Kidney (tissue), 14 donors: ENCODE measurements around the gene ADGRE3. TPM values are rescaled to one million over a fixed set of nuclear protein-coding genes. Genes with fewer than 3 reads are reported as not detected.

Experiments
- DNase-seq, 5 donors: peaks; one replicate each; pipeline ENCODE4 v3.0.0-alpha.2; 2013 to 2020
- FAIRE-seq: peaks from 2 replicates; lab custom pipeline; 2012; peaks lifted over from hg19 to GRCh38; lab: Jason Lieb, UNC
- H3K27ac ChIP-seq, 2 donors: one replicate each; pipeline ENCODE4 v1.7.0; 2013; ENCODE audit warnings: low read depth in 2 of 2, low read length in 2 of 2, inconsistent platforms in 1 of 2
- H3K27me3 ChIP-seq: one replicate; pipeline ENCODE4 v1.7.1; 2013; ENCODE audit warnings: low read length, inconsistent platforms; ENCODE audit not compliant: control insufficient read depth, insufficient read depth
- H3K36me3 ChIP-seq, 3 donors: one replicate each; pipeline versions ENCODE4 v1.7.0 to v1.7.1; 2013; ENCODE audit warnings: low read length in 3 of 3, control low read depth in 1 of 3, inconsistent platforms in 1 of 3; ENCODE audit not compliant: insufficient read depth in 3 of 3, control insufficient read depth in 2 of 3
- H3K4me1 ChIP-seq, 3 donors: one replicate each; pipeline versions ENCODE4 v1.7.0 to v1.7.1; 2013; ENCODE audit warnings: low read length in 3 of 3, inconsistent platforms in 1 of 3, low read depth in 1 of 3; ENCODE audit not compliant: control insufficient read depth in 2 of 3, insufficient read depth in 2 of 3
- H3K4me3 ChIP-seq, 3 donors: one replicate each; pipeline versions ENCODE4 v1.7.0 to v1.8.1; 2013; ENCODE audit warnings: low read length in 3 of 3, control low read depth in 1 of 3, inconsistent platforms in 1 of 3
- H3K9ac ChIP-seq, 3 donors: one replicate each; pipeline versions ENCODE4 v1.7.0 to v1.7.1; 2013; ENCODE audit warnings: low read length in 3 of 3, control low read depth in 1 of 3, inconsistent platforms in 1 of 3
- H3K9me3 ChIP-seq, 3 donors: one replicate each; pipeline versions ENCODE4 v1.7.0 to v1.7.1; 2013; ENCODE audit warnings: low read length in 3 of 3, control low read depth in 1 of 3, inconsistent platforms in 1 of 3; ENCODE audit not compliant: control insufficient read depth in 2 of 3, insufficient read depth in 1 of 3
- CTCF ChIP-seq: IDR thresholded peaks from 3 replicates; pipeline ENCODE4 v1.5.1; 2012; ENCODE audit warnings: mild to moderate bottlenecking, moderate library complexity, borderline replicate concordance; ENCODE audit not compliant: insufficient read depth; ENCODE audit errors: extremely low read depth
- intact Hi-C: fragments of 100-400 bp; cut with DNase I; formaldehyde crosslinking; loops from one replicate; pipeline ENCODE4 v1.11.1; 2022
- polyA plus RNA-seq: library from polyadenylated mRNA; stranded (reverse); fragments of 350-450 nt; fragmentation: Illumina TruSeq; extraction: RNeasy Lipid Tissue Mini Kit (QIAGEN cat#74804); gene quantifications from one replicate; pipeline ENCODE4 v1.2.3, GENCODE V29; 2014; ENCODE audit warnings: low read depth, low replicate concordance; ENCODE audit not compliant: insufficient read depth
- total RNA-seq: library from RNA; stranded (reverse); fragmentation: NEBNext Ultra II Directional; extraction: Animal tissue kit (Norgen Biotek cat#: 25700); gene quantifications from one replicate; pipeline ENCODE4 v1.2.1, GENCODE V29; 2021
- donor health status: control.
- donor health status: control.
- donor health status: control.
- donor health status: control.
- donor health status: control.
- donor health status: DM: yes; HTN: yes; CAD: no.
- donor health status: Normal renal cell carcinoma (clear cell type).

The ADGRE3 gene
- total and polyA plus RNA-seq, 2 donors from 2014 or later = 0.25 TPM; not detected in 1

- no peak for TF ChIP-seq CTCF
- no peak overlapping the region for H3K27ac ChIP-seq
- intact Hi-C loops = no loop called here
- H3K4me1 ChIP-seq = no peaks in the 10 kb centered on the region
- no peaks in the 10 kb centered on the region for H3K9me3 ChIP-seq
- H3K36me3 ChIP-seq = no peaks in the 10 kb centered on the region
- no peak overlapping the region for H3K4me3 ChIP-seq
- no peak for DNase-seq
- H3K9ac ChIP-seq = no peak overlapping the region
- FAIRE-seq = no peak
- H3K27me3 ChIP-seq = no peaks in the 10 kb centered on the region
These were observed 2.1 kb upstream of the ADGRE3 start for GRCh38 chr19:14676762-14677161.

- intact Hi-C loops = no loop called here
- TF ChIP-seq CTCF = no peak
- no peaks in the 10 kb centered on the region for H3K36me3 ChIP-seq
- no peaks in the 10 kb centered on the region for H3K27me3 ChIP-seq
- DNase-seq = no peak
- no peak overlapping the region for H3K27ac ChIP-seq
- no peak for FAIRE-seq
- no peak overlapping the region for H3K9ac ChIP-seq
- H3K4me3 ChIP-seq = no peak overlapping the region
- no peaks in the 10 kb centered on the region for H3K4me1 ChIP-seq
- peaks cover 0 to 13% (median 0%) of the 10 kb centered on the region in 3 donors for H3K9me3 ChIP-seq
These were observed 1.6 kb downstream of the ADGRE3 start for GRCh38 chr19:14673088-14673487.

GRCh38 chr19:14672188-14672872, 2.3 kb downstream of the ADGRE3 start:
- Histone ChIP-seq H3K27ac (no peak overlapping the region), H3K36me3 (no peaks in the 10 kb centered on the region), H3K9me3 (peaks cover 0 to 13% (median 0%) of the 10 kb centered on the region in 3 donors), H3K4me1 (no peaks in the 10 kb centered on the region), H3K4me3 (no peak overlapping the region), H3K27me3 (no peaks in the 10 kb centered on the region), H3K9ac (no peak overlapping the region)
- DNase-seq (no peak), FAIRE-seq (no peak)
- intact Hi-C loops = no loop called here
- TF ChIP-seq CTCF = no peak
